HepG2 (cell line): Measurements from ENCODE around the gene CCDC88A. TPM values are rescaled to one million over a fixed set of nuclear protein-coding genes. Genes with fewer than 3 reads are reported as not detected.
A peak's percentile ranks its signal among the peaks of the same experiment; 100 is the strongest.

Experiments used
- ATAC-seq: fragments of 200-7000 bp; cut with Tn5 transposase; 3 replicates; pipeline ENCODE4 v1.9.1; 2020; ENCODE audit warnings: mild to moderate bottlenecking, moderate library complexity
- BruUV-seq: library from RNA; stranded (reverse); fragments of 400-500 nt; replicated peaks from 2 replicates; lab custom pipeline; 2021; lab: Mats Ljungman, UMichigan
- CTCF ChIA-PET: fragments of 300-600 bp; formaldehyde crosslinking; extraction: SDS; loops from one replicate; lab custom pipeline; 2021; ENCODE audit warnings: low total read pairs, inconsistent platforms, low intra/inter-chr PET ratio; lab: Yijun Ruan, JAX
- POLR2A ChIA-PET: fragments of 350-600 bp; sonication (Branson Sonifier 250); formaldehyde crosslinking; loops from one replicate; lab custom pipeline; 2020; ENCODE audit warnings: antibody characterized with exemption, inconsistent platforms; lab: Yijun Ruan, JAX
- DNase-seq: peaks from one replicate; pipeline ENCODE4 v3.0.0-alpha.2; 2015; ENCODE audit warnings: low spot score
- FAIRE-seq: peaks from 3 replicates; lab custom pipeline; 2011; peaks lifted over from hg19 to GRCh38; lab: Jason Lieb, UNC
- H2AFZ ChIP-seq: one replicate; pipeline ENCODE4 v1.6.1; 2011; ENCODE audit warnings: low read length, inconsistent platforms
- H3K27ac ChIP-seq: fragments of 300-600 bp; 3 replicates; pipeline ENCODE4 v1.8.0; 2011; ENCODE audit warnings: mixed run types, mild to moderate bottlenecking, mixed read lengths, low read length, inconsistent platforms; ENCODE audit not compliant: insufficient read depth; ENCODE audit errors: extremely low read length
- H3K27me3 ChIP-seq, 2 experiments: fragments of 200-600 bp in 1 of 2; 2 replicates in 1 of 2; 3 replicates in 1 of 2; pipeline versions ENCODE4 v1.6.0 to v1.8.0; 2011; ENCODE audit warnings: low read length in 2 of 2, mild to moderate bottlenecking in 2 of 2, moderate library complexity in 2 of 2, inconsistent platforms in 1 of 2; ENCODE audit not compliant: insufficient read depth in 2 of 2, control insufficient read depth in 1 of 2
- H3K36me3 ChIP-seq, 2 experiments: fragments of 200-600 bp in 1 of 2; replicated peaks in 1 of 2; 2 replicates in 1 of 2; 3 replicates in 1 of 2; pipeline versions ENCODE4 v1.5.1 to v1.8.0; 2011; ENCODE audit warnings: low read length in 2 of 2, inconsistent platforms in 1 of 2; ENCODE audit not compliant: insufficient read depth in 2 of 2, control insufficient read depth in 1 of 2
- H3K4me1 ChIP-seq: 2 replicates; pipeline ENCODE4 v1.5.1; 2012; ENCODE audit warnings: low read length, inconsistent platforms; ENCODE audit not compliant: insufficient read depth
- H3K4me2 ChIP-seq: 2 replicates; pipeline ENCODE4 v1.6.0; 2011; ENCODE audit warnings: low read depth, low read length, inconsistent platforms
- H3K4me3 ChIP-seq, 3 experiments: fragments of 200-600 bp in 1 of 3; sonication (generic), shearing (Covaris generic) in 1 of 3; replicated peaks in 1 of 3; 2 replicates each; pipeline ENCODE4 v1.5.1; 2011 to 2016; ENCODE audit warnings: low read length in 3 of 3, inconsistent platforms in 2 of 3, low read depth in 2 of 3, mild to moderate bottlenecking in 2 of 3, control low read depth in 1 of 3, mixed read lengths in 1 of 3; ENCODE audit not compliant: insufficient read depth in 1 of 3
- H3K79me2 ChIP-seq: one replicate; pipeline ENCODE4 v1.6.1; 2011; ENCODE audit warnings: low read length, inconsistent platforms; ENCODE audit not compliant: insufficient read depth
- H3K9ac ChIP-seq: 2 replicates; pipeline ENCODE4 v1.6.0; 2011; ENCODE audit warnings: mild to moderate bottlenecking, low read depth, low read length, inconsistent platforms; ENCODE audit not compliant: insufficient read depth
- H3K9me3 ChIP-seq: 2 replicates; pipeline ENCODE4 v1.5.1; 2012; ENCODE audit warnings: mild to moderate bottlenecking, low read length
- H4K20me1 ChIP-seq: 2 replicates; pipeline ENCODE4 v1.6.0; 2011; ENCODE audit warnings: inconsistent platforms, mild to moderate bottlenecking, low read length, moderate library complexity; ENCODE audit not compliant: insufficient read depth
- CCAR2 ChIP-seq: fragments of 200-400 bp; formaldehyde crosslinking; optimal IDR thresholded peaks from 2 replicates; pipeline ENCODE3; 2018; ENCODE audit warnings: low read depth, mild to moderate bottlenecking, low read length, moderate library complexity
- MED13 ChIP-seq: sonication (generic); formaldehyde crosslinking; IDR thresholded peaks from 2 replicates; pipeline ENCODE4 v1.5.0; 2020; ENCODE audit warnings: missing genetic modification reagents
- TGIF2 ChIP-seq: IDR thresholded peaks from 2 replicates; pipeline ENCODE4 v1.6.1; 2016; ENCODE audit warnings: control low read depth, missing compliant biosample characterization
- THRA ChIP-seq: sonication (generic); formaldehyde crosslinking; IDR thresholded peaks from 2 replicates; pipeline ENCODE4 v1.4.0; 2020; ENCODE audit warnings: missing genetic modification reagents, borderline replicate concordance
- ZIK1 ChIP-seq: sonication (generic); formaldehyde crosslinking; IDR thresholded peaks from 2 replicates; pipeline ENCODE4 v1.5.0; 2020; ENCODE audit warnings: mild to moderate bottlenecking, low read depth, missing genetic modification reagents, borderline replicate concordance
- ZNF224 ChIP-seq: sonication (generic); formaldehyde crosslinking; IDR thresholded peaks from 2 replicates; pipeline ENCODE4 v1.5.0; 2020; ENCODE audit warnings: mild to moderate bottlenecking, missing genetic modification reagents
- ZNF232 ChIP-seq: sonication (generic); formaldehyde crosslinking; IDR thresholded peaks from 2 replicates; pipeline ENCODE4 v1.4.0; 2020; ENCODE audit warnings: missing genetic modification reagents, borderline replicate concordance
- ZNF496 ChIP-seq: sonication (generic); formaldehyde crosslinking; IDR thresholded peaks from 2 replicates; pipeline ENCODE4 v1.8.1; 2023; ENCODE audit warnings: mild to moderate bottlenecking, moderate library complexity, missing genetic modification reagents; ENCODE audit not compliant: insufficient replicate concordance
- ZNF737 ChIP-seq: sonication (generic); formaldehyde crosslinking; IDR thresholded peaks from 2 replicates; pipeline ENCODE4 v1.5.0; 2020; ENCODE audit warnings: missing genetic modification reagents, mild to moderate bottlenecking, borderline replicate concordance
- ZNF770 ChIP-seq: sonication (generic); formaldehyde crosslinking; IDR thresholded peaks from 2 replicates; pipeline ENCODE4 v1.5.0; 2020; ENCODE audit warnings: mild to moderate bottlenecking, missing genetic modification reagents
- WGBS: methylation state at CpG from one replicate; pipeline ENCODE4 v1.1.6; 2017; ENCODE audit warnings: low lambda C conversion rate; 5-methylcytosine and 5-hydroxymethylcytosine counted together
- in situ Hi-C: cut with HindIII; loops from 2 replicates; pipeline ENCODE4 v1.10.0; 2017; ENCODE audit warnings: low pct_unique_long_range_greater_than_20kb; ENCODE audit not compliant: extremely low pct_ligation_motif_present
- intact Hi-C: fragments of 100-400 bp; cut with micrococcal nuclease; formaldehyde crosslinking; loops from one replicate; pipeline ENCODE4 v1.10.0; 2022; ENCODE audit not compliant: unreplicated experiment
- polyA plus RNA-seq, 8 experiments: library from polyadenylated mRNA; depleted of rRNA in 3 of 8; stranded (reverse) in 7 of 8; unstranded in 1 of 8; fragments of >200 nt; fragmentation: Illumina TruSeq in 4 of 8; extraction: Trizol in 4 of 8; gene quantifications; 2 replicates each; pipeline versions ENCODE4 v1.2.1 to v1.2.3, GENCODE V29; 2011 to 2016; ENCODE audit warnings: low read depth in 4 of 8, missing spikeins in 1 of 8, mixed read lengths in 1 of 8; ENCODE audit not compliant: insufficient read depth in 1 of 8
- total RNA-seq, 5 experiments: library from RNA; depleted of rRNA; stranded (reverse); fragments of >200 nt; fragmentation: Illumina TruSeq; extraction: Trizol; gene quantifications; 2 replicates each; pipeline ENCODE4 v1.2.3, GENCODE V29; 2016; ENCODE audit warnings: low read depth in 1 of 5

The CCDC88A gene
- total and polyA plus RNA-seq, 2 of the 13 experiments (the other 11 are each of a cell fraction or from before 2014, with no cell fraction given) = 43.2 to 84.1 TPM

DNA sequence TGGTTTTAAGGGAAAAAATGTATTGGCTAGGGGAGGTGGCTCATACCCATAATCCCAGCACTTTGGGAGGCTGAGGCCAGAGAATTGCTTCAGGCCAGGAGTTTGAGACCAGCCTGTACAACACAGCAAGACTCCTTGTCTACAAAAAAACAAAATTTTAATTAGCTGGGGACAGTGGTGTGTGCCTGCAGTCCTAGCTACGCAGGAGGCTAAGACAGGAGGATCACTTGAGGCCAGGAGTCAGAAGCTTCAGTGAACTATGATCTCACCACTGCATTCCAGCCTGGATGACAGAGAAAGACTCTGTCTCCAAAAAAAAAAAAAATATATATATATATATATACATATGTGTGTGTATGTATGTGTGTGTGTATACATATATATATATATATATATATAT, 18.5 kb downstream of the CCDC88A start (continued):
- TF ChIP-seq ZNF770 (CRISPR knock-in tag) = peak; percentile 93

DNA sequence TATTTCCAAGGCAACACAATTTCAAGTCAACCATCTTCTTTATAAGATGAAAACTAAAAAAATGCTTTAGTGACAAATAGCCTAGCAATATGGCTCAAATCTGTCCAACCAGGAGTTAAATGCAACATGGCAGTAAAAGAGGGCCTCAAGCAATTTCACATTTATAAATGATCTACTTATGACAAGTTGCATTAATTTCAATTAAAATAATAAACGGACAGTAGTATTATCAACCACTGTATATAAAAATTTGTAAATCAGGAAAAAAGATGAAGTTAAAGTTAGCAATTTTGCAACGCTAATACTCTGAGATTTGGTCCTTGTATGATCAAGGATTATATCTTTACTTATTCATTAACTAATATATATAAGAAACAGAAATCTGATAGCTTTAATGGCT, 19.3 kb downstream of the CCDC88A start:
- POLR2A ChIA-PET = no interaction called here
- Histone ChIP-seq H3K27me3 (no peaks in the 10 kb centered on the region), H3K4me2 (no peak overlapping the region), H3K9me3 (no peaks in the 10 kb centered on the region), H3K27ac (no peak overlapping the region), H3K79me2 (peaks cover 14% of the 10 kb centered on the region), H3K4me1 (0 out of 2 replicates have a peak, but pooled peaks cover 7% of the 10 kb centered on the region), H2AFZ (no peak overlapping the region), H3K36me3 (peaks cover 0 to 12% of the 10 kb centered on the region in 2 experiments), H3K9ac (no peak overlapping the region), H3K4me3 (no peak overlapping the region), H4K20me1 (no peaks in the 10 kb centered on the region; the same call in 1 of the 2 replicates)
- DNase-seq = no peak
- FAIRE-seq = no peak
- intact Hi-C loops = no loop called here
- WGBS = 96% methylated on average over 2 of the region's 2 CpGs
- no peak for ATAC-seq
- no TSS peak for BruUV-seq
- CTCF ChIA-PET = no interaction called here
- no peak for TF ChIP-seq ZIK1
- no peak for TF ChIP-seq THRA
- no peak for TF ChIP-seq ZNF232
- no peak for TF ChIP-seq MED13 (CRISPR knock-in tag)
- TF ChIP-seq ZNF737 (CRISPR knock-in tag) = no peak
- TF ChIP-seq CCAR2 = no peak
- no peak for TF ChIP-seq ZNF496
- no peak for TF ChIP-seq TGIF2 (CRISPR knock-in tag)
- TF ChIP-seq ZNF224 = no peak
- in situ Hi-C loops = no loop called here
